HG02870 (cell line): ENCODE data around the gene PALLD.

Source experiments
- ATAC-seq: cut with Tn5 transposase; IDR thresholded peaks from one replicate; pipeline ENCODE4 v1.9.1; 2021; ENCODE audit warnings: mild to moderate bottlenecking, moderate library complexity; ENCODE audit not compliant: unreplicated experiment

PALLD gene

DNA sequence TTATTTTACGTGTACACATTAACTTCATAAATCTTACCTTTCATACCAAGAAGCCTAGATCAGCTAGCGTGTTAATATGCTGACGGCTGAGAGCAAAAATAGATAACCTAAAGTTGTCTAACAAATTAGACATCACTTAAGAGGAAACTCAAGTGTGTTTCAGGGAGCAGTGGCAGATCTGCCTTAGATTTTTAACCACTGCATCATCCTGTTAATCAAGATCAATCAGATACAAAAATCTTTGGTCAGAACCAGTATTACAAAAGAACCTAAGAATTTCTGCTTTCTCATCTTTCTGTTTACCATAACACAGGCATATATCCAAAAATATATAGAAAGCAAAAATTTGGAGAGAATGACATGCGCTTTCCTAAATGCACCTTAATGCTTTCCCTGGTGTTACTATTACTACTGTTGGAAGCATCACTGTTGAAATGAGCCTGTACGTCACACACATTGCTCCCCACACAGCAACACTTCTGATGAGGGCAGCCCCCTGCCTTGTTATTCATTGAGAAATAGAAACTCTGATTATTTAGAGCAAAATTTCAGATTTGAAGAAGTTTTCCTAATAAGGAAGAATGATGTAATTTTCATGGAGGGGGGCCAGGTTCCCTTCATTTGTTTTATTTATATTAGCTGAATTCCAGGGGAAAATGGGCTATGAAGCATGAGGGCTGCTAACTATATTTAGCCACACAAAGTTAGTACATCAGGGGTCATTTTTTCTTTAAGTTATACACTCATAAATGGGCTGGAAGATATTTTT, 360.9 kb downstream of the PALLD start:
- ATAC-seq, result no peak

DNA sequence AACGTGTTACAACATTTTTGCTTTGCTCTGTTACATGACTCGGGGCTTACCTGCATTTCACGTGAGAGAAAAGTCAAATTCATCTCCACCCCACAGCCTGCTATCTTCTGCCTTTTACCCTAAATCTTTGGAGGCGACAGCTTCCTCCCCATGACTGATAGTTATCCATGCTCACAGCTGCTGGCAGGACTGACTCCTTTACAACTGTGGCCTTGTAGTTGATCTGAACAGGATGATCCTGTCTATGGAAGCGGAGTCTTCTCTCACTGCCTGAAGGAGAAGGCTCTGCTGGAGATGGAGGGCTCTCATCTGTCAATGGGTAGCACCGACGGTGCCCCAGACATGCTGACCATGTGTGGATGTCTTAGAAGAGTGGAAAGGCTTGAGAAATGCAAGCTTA, 362.2 kb downstream of the PALLD start:
- no peak for ATAC-seq

DNA sequence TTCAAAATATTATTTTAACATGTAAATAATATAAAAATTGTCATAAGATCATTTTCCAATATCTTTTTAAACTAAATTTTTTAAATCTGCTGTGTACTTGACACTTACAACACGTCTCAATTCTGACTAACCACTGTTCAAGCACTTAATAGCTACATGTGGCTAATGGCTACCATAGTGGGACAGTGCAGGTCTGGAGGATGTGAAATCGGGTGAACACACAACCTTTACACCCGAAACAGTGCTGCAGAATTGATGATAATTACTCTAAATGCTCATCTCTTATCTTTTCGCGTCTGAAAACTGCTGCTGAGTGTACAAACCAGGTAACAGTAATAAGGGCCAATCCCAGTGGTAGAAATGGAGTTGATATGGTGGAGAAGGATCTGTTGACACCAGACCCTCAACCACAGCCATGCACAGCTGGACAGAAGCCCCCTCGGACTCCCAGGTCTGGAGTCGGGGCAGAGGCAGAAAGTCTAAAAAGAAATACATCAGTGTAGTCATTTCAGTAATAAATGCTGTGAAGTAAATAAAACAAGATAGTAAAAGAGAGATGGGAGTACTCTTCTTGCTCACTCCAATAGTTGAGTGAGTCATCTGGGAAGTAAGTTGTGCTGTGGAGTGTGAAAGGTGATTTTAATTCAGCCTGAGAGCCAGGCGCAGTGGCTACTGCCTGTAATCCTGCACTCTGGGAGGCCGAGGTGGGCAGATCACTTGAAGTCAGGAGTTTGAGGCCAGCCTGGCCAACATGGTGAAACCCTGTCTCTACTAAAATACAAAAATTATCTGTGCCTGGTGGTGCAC, 363.2 kb downstream of the PALLD start:
- peak; percentile 97 for ATAC-seq

DNA sequence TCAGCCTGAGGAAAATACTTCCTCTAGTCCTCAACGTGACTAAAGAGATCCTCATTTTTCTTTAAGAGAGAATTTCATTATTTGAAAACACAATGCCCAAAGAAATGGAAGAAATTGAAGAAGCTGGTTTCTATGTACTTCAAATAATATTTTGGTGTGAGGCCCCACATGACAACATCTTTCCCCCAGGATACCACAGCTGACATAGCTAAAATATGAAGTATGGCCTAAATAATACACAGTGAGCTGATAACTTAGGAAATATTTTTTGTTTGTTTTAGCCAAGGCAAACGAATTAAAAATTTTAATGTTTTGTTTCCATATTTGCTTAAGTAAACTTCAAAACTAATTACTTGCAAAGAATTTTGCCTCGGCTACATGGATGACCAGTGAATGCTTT, 364.0 kb downstream of the PALLD start:
- no peak for ATAC-seq

DNA sequence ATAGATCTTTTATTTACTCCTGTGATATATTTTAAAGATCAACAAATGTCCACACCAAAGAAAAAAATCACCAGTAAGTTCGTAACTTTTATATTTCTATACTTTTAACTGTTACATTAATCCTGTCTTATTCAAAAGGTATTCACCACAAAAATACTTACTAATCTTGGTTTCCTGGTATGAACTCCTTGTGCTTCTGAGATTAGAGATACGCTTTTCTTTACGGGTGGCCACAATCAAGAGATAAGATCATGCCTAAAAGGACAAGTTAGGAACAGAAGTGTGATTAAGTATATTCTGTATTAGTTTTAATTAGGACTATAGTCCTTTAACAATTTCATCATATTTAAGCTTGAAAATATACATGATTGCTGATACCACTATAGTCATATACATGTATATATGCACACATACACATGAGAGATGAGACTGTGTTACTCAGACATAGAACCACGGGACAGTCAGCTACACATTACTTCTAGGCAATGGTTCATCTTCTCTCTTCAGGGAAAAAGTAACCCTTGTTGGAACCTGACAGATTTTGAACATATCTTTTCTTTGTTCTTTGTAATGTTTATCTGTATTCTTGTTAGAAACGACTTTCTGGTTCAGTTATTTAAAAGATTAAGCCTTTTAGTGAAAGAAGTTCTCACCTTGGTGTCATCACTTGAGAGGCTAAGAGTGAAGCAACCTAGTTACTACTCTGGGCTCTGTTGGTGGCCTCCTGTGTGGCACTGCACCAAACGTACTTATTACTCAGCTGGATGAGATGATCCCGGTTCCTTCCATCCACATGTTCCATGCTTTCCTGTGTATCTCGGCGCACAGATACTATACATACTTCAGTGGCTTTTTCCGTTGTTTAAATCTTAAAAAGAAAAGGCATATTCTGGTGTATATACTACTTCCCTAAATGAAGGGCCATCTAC, 367.1 kb downstream of the PALLD start:
- no peak for ATAC-seq

DNA sequence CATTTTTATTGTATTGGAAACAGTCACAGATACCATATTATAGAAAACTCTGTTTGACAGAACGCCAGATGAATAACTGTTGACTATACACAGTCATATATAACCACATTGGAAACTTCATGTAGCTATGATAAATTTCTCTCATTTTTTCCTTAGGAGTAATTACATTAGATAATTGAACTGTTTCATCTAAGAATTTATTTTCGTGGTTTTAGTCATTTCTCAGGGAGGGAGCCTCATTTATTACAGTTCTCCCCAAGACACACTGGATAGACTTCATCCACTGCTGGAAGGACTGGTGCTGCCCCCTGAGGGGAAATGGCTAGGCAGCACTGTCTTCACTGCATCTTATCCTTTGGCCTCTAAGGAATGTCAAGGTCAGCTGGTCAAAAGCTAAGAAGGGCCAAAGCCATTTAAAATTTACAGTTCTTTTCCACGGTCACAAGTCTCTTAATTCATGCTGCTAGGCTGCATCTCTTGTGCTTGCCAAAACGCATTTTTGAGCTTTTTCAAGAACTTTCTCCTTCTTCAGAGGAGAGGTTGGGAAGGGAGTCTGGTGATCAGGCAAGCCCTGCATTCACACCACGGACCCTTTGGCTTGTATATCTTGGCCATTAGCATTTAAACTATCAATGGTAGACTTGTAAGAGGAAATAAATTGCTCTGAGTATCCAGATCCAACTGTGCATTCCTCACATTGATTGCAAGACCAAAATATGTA, 368.1 kb downstream of the PALLD start:
- no peak for ATAC-seq

DNA sequence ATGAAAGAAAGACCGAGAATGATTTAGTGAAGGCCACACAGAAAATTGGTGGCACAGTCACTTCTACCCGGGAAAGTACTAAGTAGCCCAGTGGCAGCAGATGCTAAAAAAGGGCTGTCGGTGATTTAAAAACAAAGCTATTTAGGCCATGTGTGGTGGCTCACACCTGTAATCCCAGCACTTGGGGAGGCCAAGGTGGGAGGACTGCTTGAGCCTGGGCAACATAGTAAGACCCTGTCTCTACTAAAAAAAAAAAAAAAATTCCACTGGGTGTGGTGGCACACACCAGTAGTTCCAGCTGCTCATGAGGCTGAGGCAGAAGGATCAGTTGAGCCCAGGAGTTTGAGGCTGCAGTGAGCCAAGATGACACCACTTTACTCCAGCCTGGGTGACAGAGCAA, 369.0 kb downstream of the PALLD start:
- no peak for ATAC-seq

DNA sequence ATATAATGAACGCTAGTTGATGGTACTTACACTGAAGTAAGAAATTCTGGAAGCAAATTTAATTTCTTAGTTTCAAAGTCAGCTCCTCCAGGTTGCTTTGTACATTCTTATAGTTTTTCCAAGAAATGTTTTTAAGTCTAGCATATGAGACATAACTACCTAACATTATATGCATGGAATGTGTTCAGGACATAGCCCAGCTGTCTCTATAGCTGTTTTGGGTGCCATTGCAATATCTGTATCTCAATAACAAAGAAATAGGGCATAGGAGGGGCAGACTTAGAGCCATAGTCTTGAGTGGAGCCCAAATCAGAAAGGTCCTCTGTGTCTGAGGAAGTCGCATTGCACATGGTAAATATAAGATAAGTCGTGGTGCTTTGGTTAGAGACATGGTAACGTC, 369.8 kb downstream of the PALLD start:
- ATAC-seq, result no peak

DNA sequence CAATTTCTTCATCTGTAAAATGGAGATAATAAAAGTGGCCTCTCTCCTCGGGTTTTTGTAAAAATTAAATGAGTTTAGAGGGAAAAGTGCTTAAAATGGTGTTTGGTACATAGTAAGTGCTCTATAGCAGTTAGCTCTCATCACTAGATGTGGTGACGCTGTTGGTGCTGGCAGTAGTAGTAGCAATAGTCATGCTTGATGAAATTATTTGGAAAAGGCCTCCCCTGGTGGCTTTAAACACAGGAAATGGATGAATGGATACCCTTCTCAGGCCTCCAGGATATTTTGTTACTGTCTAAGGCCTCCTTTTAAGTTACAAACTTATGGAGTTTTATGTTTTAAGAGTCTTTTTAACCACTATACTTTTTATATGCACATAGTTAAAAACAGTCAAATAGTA, 370.3 kb downstream of the PALLD start:
- ATAC-seq, result no peak

DNA sequence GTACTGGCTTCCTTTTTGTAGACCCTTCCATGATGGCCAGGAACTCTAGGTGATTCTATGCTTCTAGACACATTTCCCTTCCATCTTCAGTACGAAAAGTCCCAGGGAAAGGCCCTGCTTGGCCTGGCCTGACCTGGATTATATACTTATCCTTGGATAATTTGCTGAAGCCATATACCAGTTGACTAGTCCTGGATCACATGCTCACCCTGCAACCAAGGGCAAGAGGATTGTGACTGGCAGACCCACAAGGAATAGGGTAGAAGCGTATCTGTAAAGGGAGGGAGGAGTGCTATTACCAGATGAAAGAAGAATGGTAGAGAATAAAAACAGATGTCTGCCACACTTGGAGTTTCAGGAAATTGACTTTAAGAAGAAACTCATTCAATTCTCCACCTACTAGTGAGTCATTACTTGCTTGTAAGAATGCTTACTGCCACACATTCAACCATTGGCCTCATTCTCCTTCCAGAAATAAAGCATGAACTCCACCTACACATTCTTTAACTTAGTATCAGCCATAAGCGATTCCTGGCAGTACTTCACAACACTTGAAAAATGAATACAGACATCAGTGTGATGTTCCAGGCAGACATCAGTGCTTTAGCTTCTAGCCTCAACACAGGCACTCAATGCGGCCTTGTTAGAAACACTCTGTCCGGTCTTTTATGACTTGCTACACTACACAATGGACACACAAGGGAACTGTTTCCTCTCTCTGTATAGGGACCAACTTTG, 371.4 kb downstream of the PALLD start:
- ATAC-seq, result peak; percentile 61

DNA sequence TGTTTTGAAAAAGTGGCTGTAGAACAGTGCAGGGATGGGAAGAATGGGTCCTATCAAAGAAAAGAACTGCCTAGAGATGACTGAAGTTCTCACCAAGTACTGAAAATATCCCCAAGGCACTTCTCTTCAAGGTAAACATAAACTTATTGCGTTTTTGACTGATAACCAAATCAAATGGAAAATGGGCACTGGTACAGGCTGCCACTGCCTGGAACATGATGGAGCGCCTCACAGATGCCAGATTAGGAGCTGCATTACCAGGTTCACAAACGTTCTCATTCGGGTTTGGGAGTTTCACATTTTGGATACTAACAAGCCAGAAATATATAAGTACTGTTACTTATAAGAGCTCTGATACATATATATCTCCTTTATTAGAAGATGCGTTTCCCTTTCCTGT, 371.9 kb downstream of the PALLD start:
- ATAC-seq, result no peak

DNA sequence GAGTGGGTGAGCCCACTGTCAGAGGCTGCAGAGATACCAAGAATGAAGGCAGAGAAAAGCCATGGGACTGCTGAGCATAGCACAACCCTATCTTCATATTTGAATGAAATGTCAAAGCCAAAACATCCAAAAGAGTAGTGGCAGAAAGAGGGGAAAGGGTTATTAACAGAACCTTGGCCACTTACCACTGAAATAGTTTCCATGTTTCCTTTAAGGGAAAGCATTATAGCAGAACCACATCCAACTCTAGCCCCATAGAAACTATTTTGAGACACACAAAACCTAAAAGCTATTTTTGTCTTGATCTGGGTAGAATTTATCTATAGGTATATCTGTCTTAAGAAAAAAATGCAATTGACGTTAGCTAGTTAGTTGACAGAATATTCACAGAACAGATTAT, 373.2 kb downstream of the PALLD start:
- ATAC-seq, result no peak

DNA sequence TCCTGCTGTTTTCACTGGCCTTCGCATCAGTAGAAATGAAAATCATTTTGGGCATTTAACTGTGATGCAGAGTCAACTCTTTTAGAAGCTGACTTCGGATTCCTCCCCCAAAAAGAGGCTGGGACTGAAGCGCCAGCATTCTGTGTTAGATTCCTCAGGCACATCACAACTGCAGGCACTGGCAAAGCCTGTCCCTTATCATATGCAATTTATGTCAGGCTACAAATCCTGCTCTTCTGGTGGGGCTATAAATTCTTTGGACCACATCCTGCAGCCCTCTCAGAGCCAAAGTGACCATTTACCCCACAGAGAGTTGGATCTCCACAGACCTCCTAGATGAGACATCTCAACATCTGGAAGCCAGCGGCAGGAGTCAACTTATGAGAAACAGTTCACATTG, 374.8 kb downstream of the PALLD start:
- ATAC-seq, result no peak

DNA sequence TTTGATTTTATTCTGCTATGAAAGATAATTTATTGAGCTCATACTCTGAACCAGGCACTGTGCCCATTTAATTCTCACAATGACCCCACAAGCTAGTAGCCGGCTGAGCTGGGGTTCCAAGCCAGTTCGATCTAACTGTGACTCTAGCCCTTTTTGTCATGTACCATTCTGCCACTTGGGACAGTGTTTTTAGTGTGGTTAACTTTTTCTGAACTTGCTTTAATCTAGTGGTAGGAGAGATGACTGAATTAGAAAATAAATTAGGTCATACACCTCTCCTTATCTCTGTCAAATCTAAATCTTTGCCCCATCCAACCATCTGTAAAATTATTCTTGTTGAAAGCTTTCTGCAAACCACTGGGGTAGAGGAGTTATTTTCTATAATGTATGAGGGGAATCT, 377.2 kb downstream of the PALLD start:
- ATAC-seq, result no peak

DNA sequence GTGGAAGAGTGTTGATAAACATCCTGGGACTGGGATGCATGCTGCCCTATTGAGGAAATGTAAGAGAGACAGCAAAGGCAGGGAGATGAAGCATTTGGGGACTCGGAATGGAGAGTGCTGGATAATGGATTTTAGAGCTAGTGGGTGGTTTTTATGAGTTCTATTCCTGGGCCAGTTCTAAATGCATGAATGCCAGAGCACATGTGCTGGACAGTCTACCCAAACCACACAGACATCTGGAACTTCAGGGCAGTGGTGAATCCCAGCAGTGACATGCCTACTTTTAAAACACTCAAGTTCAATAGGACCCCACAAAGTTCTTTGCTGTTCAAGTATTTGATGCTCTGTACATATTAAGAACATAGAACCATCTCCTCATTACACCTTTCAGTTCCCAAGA, 379.3 kb downstream of the PALLD start:
- no peak for ATAC-seq

DNA sequence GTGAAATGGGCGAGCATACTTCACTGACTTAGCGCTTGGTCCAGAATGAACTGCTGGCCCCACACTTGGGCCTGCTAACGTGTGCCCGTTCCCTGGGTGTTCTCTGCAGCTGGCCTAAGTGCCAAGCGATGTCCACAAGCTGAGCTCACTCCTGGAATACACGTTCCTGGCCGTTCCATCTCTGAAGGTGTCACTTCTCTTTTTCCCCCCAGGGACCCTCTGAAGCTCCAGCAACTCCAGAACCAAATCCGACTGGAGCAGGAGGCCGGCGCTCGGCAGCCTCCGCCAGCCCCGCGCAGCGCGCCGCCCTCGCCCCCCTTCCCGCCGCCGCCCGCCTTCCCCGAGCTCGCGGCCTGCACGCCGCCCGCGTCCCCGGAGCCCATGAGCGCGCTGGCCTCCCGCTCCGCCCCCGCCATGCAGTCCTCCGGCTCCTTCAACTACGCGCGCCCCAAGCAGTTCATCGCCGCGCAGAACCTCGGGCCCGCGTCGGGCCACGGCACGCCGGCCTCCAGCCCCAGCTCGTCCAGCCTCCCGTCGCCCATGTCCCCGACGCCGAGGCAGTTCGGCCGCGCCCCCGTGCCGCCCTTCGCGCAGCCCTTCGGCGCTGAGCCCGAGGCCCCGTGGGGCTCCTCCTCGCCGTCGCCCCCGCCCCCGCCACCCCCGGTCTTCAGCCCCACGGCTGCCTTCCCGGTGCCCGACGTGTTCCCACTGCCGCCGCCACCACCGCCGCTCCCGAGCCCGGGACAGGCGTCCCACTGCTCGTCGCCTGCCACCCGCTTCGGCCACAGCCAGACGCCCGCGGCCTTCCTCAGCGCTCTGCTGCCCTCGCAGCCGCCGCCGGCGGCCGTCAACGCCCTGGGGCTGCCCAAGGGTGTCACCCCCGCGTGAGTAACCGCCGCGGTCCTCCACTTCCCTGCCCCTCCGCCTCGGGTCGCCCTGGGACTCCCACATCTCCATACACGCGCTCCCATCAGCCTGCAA, 380.9 kb downstream of the PALLD start:
- no peak for ATAC-seq

DNA sequence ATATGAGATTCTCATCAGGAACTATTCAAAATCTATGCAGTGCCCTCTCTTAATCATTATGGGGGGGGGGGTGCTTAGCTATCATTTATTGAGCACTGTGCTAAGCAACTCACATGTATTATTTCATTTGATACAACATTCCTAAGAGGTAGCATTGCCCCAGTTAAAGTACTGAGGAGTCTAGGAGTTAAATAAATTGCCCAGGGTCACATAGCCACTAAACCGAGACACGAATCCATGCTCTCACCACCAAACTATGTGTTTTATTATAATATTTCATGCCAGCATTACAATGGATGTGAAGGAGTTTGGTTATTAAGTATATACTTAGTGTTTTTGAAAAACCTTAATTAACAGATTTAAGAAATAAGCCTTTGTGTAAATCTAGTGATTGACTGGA, 381.8 kb downstream of the PALLD start:
- ATAC-seq, result no peak

DNA sequence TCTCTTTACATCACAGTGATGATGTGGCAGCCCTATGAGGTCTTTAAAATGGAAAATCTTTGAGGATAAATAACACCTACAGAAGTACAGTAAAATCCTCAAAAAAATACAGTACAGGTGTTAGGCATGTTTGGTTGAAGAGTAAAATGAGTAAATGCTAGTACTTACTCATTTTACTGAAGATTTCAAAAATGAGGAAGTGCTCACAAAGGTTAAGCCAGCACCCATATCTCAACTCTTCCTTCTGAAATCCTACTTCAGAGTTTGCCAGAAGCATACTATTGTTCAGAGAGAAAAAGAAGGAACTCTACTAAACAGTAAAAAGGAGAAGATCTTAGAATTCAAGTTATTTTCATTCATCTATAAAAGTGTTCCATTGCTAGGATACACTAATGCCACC, 382.3 kb downstream of the PALLD start:
- ATAC-seq, result peak; percentile 49
